Keratinocyte (primary cell): ENCODE data around the gene DUT.

Experiments used
- CTCF ChIP-seq, 3 experiments: IDR thresholded peaks in 1 of 3; conservative IDR thresholded peaks in 1 of 3; optimal IDR thresholded peaks in 1 of 3; 2 replicates in 2 of 3; 3 replicates in 1 of 3; pipeline versions ENCODE3 to v1.5.1; 2011; ENCODE audit warnings: low read length in 3 of 3, mild to moderate bottlenecking in 3 of 3, moderate library complexity in 2 of 3, control low read depth in 1 of 3, inconsistent platforms in 1 of 3; ENCODE audit not compliant: insufficient read depth in 2 of 3; ENCODE audit errors: extremely low read depth in 1 of 3
- EZH2 ChIP-seq: IDR thresholded peaks from one replicate; pipeline ENCODE4 v1.6.1; 2012; ENCODE audit warnings: inconsistent platforms, mild to moderate bottlenecking, low read length, moderate library complexity

- TF ChIP-seq CTCF (optimal IDR thresholded peaks at IDR 0.05 in 1 of 3, IDR thresholded peaks at IDR 0.05 in 1 of 3, conservative IDR thresholded peaks at IDR 0.05 in 1 of 3; ENCODE audit: extremely low read depth in 1 of 3, insufficient read depth in 2 of 3, low read length in 3 of 3) = no peak
- TF ChIP-seq EZH2 = no peak
Measured at GRCh38 chr15:48323294-48323693, 7.9 kb upstream of the DUT start.
